Fibroblast of lung (primary cell): Measurements from ENCODE around the gene TUBA1B.

Experiments used
- CTCF ChIP-seq, 2 donors: IDR thresholded peaks in 1 of 2; conservative IDR thresholded peaks in 1 of 2; 1 replicate in 1 of 2; 2 replicates in 1 of 2; pipeline ENCODE4 v1.5.1; 2011 to 2012; ENCODE audit warnings: low read length in 2 of 2, control low read depth in 1 of 2, inconsistent platforms in 1 of 2, low read depth in 1 of 2, mild to moderate bottlenecking in 1 of 2
- EZH2 ChIP-seq: IDR thresholded peaks from 2 replicates; pipeline ENCODE4 v1.5.1; 2012; ENCODE audit warnings: low read length, control low read depth, mild to moderate bottlenecking; ENCODE audit errors: missing control alignments

DNA sequence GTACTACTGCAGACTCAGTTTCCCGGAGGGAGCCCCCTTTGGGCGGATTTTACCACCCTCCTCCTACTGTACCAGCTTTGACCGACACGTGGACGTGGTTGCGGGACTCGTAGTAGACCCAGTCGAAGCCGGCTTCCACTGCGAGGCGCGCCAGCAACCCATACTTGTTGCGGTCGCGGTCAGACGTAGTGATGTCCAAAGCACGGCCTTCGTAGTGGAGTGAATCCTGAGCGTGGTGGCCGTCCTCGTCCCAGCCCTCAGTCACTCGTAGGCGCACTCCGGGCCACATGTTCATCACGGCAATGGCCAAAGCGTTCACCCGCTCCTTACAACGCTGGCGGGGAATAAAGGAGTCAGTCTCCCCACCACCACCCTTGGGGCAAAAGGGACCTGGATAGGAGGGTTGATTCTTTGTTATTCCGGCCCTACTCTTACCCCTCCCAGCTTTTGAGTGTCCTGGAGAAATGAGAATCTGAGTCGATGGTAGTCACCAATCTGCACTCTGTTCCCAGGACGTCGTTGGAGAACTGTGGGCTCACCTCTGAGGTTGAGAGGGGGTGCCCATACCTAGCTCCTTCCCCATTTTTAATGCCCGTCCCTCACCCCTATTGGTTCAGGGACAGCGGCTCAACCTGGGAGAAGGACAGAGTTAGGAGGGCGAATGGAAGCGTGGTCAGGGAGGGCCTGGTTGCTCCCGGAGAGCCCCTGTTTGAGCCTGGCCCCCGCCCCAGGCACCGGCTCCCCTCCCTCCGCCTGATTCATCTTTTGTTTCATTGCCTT is 39.9 kb downstream of the TUBA1B start:
- no peak for TF ChIP-seq CTCF (conservative IDR thresholded peaks at IDR 0.05 in 1 of 2, IDR thresholded peaks at IDR 0.05 in 1 of 2; ENCODE audit: low read depth in 1 of 2, low read length in 2 of 2)
- TF ChIP-seq EZH2: no peak
